Measurements from ENCODE around the gene CA4.
"Not testable (repeated sequence)": the region's sequence is repeated elsewhere in the genome, so short reads cannot be mapped to it uniquely, and the experiment has no call there.

CA4 gene

GRCh38 chr17:60149691-60150582 is at the start of gene CA4:
Gene CA4 (plus strand): TSS chr17:60149973. CDS start chr17:60150035, 62 bp downstream.
- DNase-seq = no peak

GRCh38 chr17:60100577-60100976 is 49.2 kb upstream of the CA4 start:
- DNase-seq = not testable (repeated sequence)

GRCh38 chr17:60102015-60102631 is 47.6 kb upstream of the CA4 start:
- not testable (repeated sequence) for DNase-seq

GRCh38 chr17:60102632-60103096 is 47.1 kb upstream of the CA4 start:
- DNase-seq = peak; percentile 65

- DNase-seq = peak; percentile 37
These were observed 45.8 kb upstream of the CA4 start for GRCh38 chr17:60103957-60104356.

- DNase-seq = peak; percentile 26
These were observed 43.3 kb upstream of the CA4 start for GRCh38 chr17:60106340-60107059.

- DNase-seq = peak; percentile 15
These were observed 42.1 kb upstream of the CA4 start for GRCh38 chr17:60107526-60108257.

- not testable (repeated sequence) for DNase-seq
These were observed 41.5 kb upstream of the CA4 start for GRCh38 chr17:60108309-60108708.

GRCh38 chr17:60108712-60109111 is 41.1 kb upstream of the CA4 start:
- DNase-seq = no peak

- no peak for DNase-seq
These were observed 40.6 kb upstream of the CA4 start for GRCh38 chr17:60109161-60109560.

- DNase-seq = peak; percentile 15
These were observed 39.2 kb upstream of the CA4 start for GRCh38 chr17:60110586-60110985.

- DNase-seq = not testable (repeated sequence)
These were observed 38.1 kb upstream of the CA4 start for GRCh38 chr17:60111661-60112060.

- DNase-seq = not testable (repeated sequence)
These were observed 34.4 kb upstream of the CA4 start for GRCh38 chr17:60115364-60115763.

- DNase-seq = not testable (repeated sequence)
These were observed 33.6 kb upstream of the CA4 start for GRCh38 chr17:60116196-60116595.

- not testable (repeated sequence) for DNase-seq
These were observed 30.6 kb upstream of the CA4 start for GRCh38 chr17:60119162-60119561.

- not testable (repeated sequence) for DNase-seq
These were observed 29.7 kb upstream of the CA4 start for GRCh38 chr17:60119807-60120748.

GRCh38 chr17:60127068-60128064 is 22.4 kb upstream of the CA4 start:
- DNase-seq = peak; percentile 47

- DNase-seq = peak; percentile 21
These were observed 21.5 kb upstream of the CA4 start for GRCh38 chr17:60128171-60128859.

GRCh38 chr17:60129164-60129563 is 20.6 kb upstream of the CA4 start:
- DNase-seq = no peak

All from activated CD8-positive, alpha-beta memory T cell treated with anti-CD3 and anti-CD28 coated beads for 24 hours (primary cell).